ENCODE measurements around the gene C11orf21.

GRCh38 chr11:2294926-2295290 lies 6.8 kb downstream of the C11orf21 start:
- TF ChIP-seq EZH2 (IDR thresholded peaks at IDR 0.05; ENCODE audit: insufficient read depth, low read length) = no peak
- TF ChIP-seq CTCF (IDR thresholded peaks at IDR 0.05; ENCODE audit: insufficient read depth, low read depth, low read length) = no peak

All from astrocyte (in vitro differentiated cells and primary cell).